HCT116 (cell line): ENCODE data around the gene GTF3C5. TPM values are rescaled to one million over a fixed set of nuclear protein-coding genes. Genes with fewer than 3 reads are reported as not detected.

Experiments
- ATAC-seq: fragments of 200-7000 bp; cut with Tn5 transposase; 2 replicates; pipeline ENCODE4 v1.9.1; 2020; ENCODE audit warnings: mild to moderate bottlenecking, moderate library complexity
- BruUV-seq: library from RNA; stranded (reverse); fragments of 400-500 nt; replicated peaks from 2 replicates; lab custom pipeline; 2021; lab: Mats Ljungman, UMichigan
- CTCF ChIA-PET: fragments of 300-600 bp; sonication (Branson Sonifier 250); formaldehyde crosslinking; loops from one replicate; lab custom pipeline; 2021; ENCODE audit warnings: antibody characterized with exemption; lab: Charles Lee
- POLR2A ChIA-PET: fragments of 300-600, 350-600 bp; sonication (Branson Sonifier 250); formaldehyde crosslinking; loops from one replicate; lab custom pipeline; 2021; ENCODE audit warnings: antibody characterized with exemption; lab: Charles Lee
- RAD21 ChIA-PET, 2 experiments: fragments of 300-600 bp; sonication (Branson Sonifier 250); formaldehyde crosslinking; loops; one replicate each; lab custom pipeline; 2023; ENCODE audit warnings: low total read pairs in 2 of 2; ENCODE audit not compliant: uncharacterized antibody in 2 of 2, unreplicated experiment in 2 of 2, low non-redundant PET in 1 of 2; lab: Charles Lee
- DNase-seq: peaks from one replicate; pipeline ENCODE4 v3.0.0-alpha.2; 2010; ENCODE audit warnings: low read depth, low spot score
- H2AFZ ChIP-seq: fragments of 200-600 bp; shearing (Covaris generic), sonication (generic); 2 replicates; pipeline ENCODE4 v1.6.1; 2017; ENCODE audit warnings: low read depth, mixed run types, mixed read lengths, antibody characterized with exemption, low read length; ENCODE audit not compliant: poor library complexity, severe bottlenecking
- H3K27ac ChIP-seq: 2 replicates; pipeline ENCODE4 v1.5.1; 2012; ENCODE audit warnings: low read depth, low read length
- H3K27me3 ChIP-seq: fragments of 200-600 bp; sonication (generic); 2 replicates; pipeline ENCODE4 v1.6.1; 2016; ENCODE audit warnings: mixed run types, low read length, mixed read lengths; ENCODE audit not compliant: insufficient read depth
- H3K36me3 ChIP-seq, 2 experiments: fragments of 200-500 bp in 1 of 2; fragments of 200-600 bp in 1 of 2; sonication (Bioruptor generic) in 1 of 2; sonication (generic) in 1 of 2; 2 replicates each; pipeline versions ENCODE4 v1.5.1 to v1.6.1; 2014 to 2016; ENCODE audit warnings: low read length in 2 of 2, inconsistent platforms in 1 of 2, mixed read lengths in 1 of 2, mixed run types in 1 of 2; ENCODE audit not compliant: insufficient read depth in 2 of 2, control insufficient read depth in 1 of 2
- H3K4me1 ChIP-seq, 2 experiments: fragments of 200-600 bp in 1 of 2; sonication (generic) in 1 of 2; 2 replicates each; pipeline versions ENCODE4 v1.5.1 to v1.6.1; 2012 to 2017; ENCODE audit warnings: low read length in 2 of 2, inconsistent platforms in 1 of 2, mild to moderate bottlenecking in 1 of 2, mixed read lengths in 1 of 2, mixed run types in 1 of 2, moderate library complexity in 1 of 2; ENCODE audit not compliant: insufficient read depth in 2 of 2, control insufficient read depth in 1 of 2
- H3K4me2 ChIP-seq: fragments of 200-600 bp; sonication (generic); 2 replicates; pipeline ENCODE4 v1.6.1; 2017; ENCODE audit warnings: mixed run types, low read length, mixed read lengths
- H3K4me3 ChIP-seq, 2 experiments: fragments of 200-600 bp in 1 of 2; sonication (generic) in 1 of 2; replicated peaks in 1 of 2; 2 replicates each; pipeline ENCODE4 v1.5.1; 2011 to 2016; ENCODE audit warnings: low read length in 2 of 2, control low read depth in 1 of 2, low read depth in 1 of 2, mild to moderate bottlenecking in 1 of 2, mixed read lengths in 1 of 2, mixed run types in 1 of 2
- H3K79me2 ChIP-seq: fragments of 200-600 bp; sonication (generic); 2 replicates; pipeline ENCODE4 v1.6.1; 2017; ENCODE audit warnings: mild to moderate bottlenecking, mixed run types, low read length, moderate library complexity, mixed read lengths; ENCODE audit not compliant: insufficient read depth
- H3K9ac ChIP-seq: fragments of 200-600 bp; sonication (generic); 2 replicates; pipeline ENCODE4 v1.6.1; 2016; ENCODE audit warnings: low read length, mixed read lengths
- H3K9me2 ChIP-seq: fragments of 200-600 bp; sonication (generic), shearing (Covaris generic); 2 replicates; pipeline ENCODE4 v1.6.1; 2017; ENCODE audit warnings: mixed run types, mild to moderate bottlenecking, moderate library complexity; ENCODE audit not compliant: insufficient read depth
- H3K9me3 ChIP-seq, 2 experiments: fragments of 200-500 bp in 1 of 2; fragments of 200-600 bp in 1 of 2; sonication (Bioruptor generic) in 1 of 2; sonication (generic) in 1 of 2; 2 replicates each; pipeline ENCODE4 v1.6.1; 2014 to 2017; ENCODE audit warnings: low read length in 2 of 2, mixed read lengths in 2 of 2, inconsistent platforms in 1 of 2, low read depth in 1 of 2, mild to moderate bottlenecking in 1 of 2, mixed run types in 1 of 2, moderate library complexity in 1 of 2; ENCODE audit not compliant: control insufficient read depth in 1 of 2, insufficient read depth in 1 of 2
- H4K20me1 ChIP-seq: fragments of 200-600 bp; sonication (generic), shearing (Covaris generic); 2 replicates; pipeline ENCODE4 v1.6.1; 2017; ENCODE audit warnings: mixed run types, mild to moderate bottlenecking, moderate library complexity; ENCODE audit not compliant: insufficient read depth
- ATF3 ChIP-seq: IDR thresholded peaks from 2 replicates; pipeline ENCODE4 v1.6.1; 2012
- CBX3 ChIP-seq: IDR thresholded peaks from 2 replicates; pipeline ENCODE4 v1.6.1; 2012; ENCODE audit warnings: low read depth
- CTCF ChIP-seq, 3 experiments: fragments of 200-600 bp in 1 of 3; sonication (generic) in 1 of 3; IDR thresholded peaks in 2 of 3; conservative IDR thresholded peaks in 1 of 3; 2 replicates each; pipeline ENCODE4 v1.5.1; 2012 to 2017; ENCODE audit warnings: low read depth in 2 of 3, low read length in 2 of 3, antibody characterized with exemption in 1 of 3, borderline replicate concordance in 1 of 3, control low read depth in 1 of 3, mild to moderate bottlenecking in 1 of 3, mixed read lengths in 1 of 3, mixed run types in 1 of 3, moderate library complexity in 1 of 3; ENCODE audit not compliant: insufficient read depth in 1 of 3
- EZH2 ChIP-seq: fragments of 200-600 bp; sonication (generic); IDR thresholded peaks from 2 replicates; pipeline ENCODE4 v1.6.1; 2017; ENCODE audit warnings: antibody characterized with exemption, mixed run types
- FOSL1 ChIP-seq: IDR thresholded peaks from 2 replicates; pipeline ENCODE4 v1.6.1; 2012; ENCODE audit warnings: low read depth
- JUND ChIP-seq: IDR thresholded peaks from 2 replicates; pipeline ENCODE4 v1.6.1; 2012
- POLR2AphosphoS5 ChIP-seq: IDR thresholded peaks from 2 replicates; pipeline ENCODE4 v1.6.1; 2011; ENCODE audit warnings: mild to moderate bottlenecking, low read depth, low read length, moderate library complexity
- RAD21 ChIP-seq: IDR thresholded peaks from 2 replicates; pipeline ENCODE4 v1.6.1; 2012; ENCODE audit warnings: low read depth, mild to moderate bottlenecking
- REST ChIP-seq: IDR thresholded peaks from 2 replicates; pipeline ENCODE4 v1.6.1; 2012; ENCODE audit warnings: low read depth
- SIN3A ChIP-seq: IDR thresholded peaks from 2 replicates; pipeline ENCODE4 v1.6.1; 2012; ENCODE audit warnings: low read depth
- SP1 ChIP-seq: IDR thresholded peaks from 2 replicates; pipeline ENCODE4 v1.6.1; 2012; ENCODE audit warnings: low read depth
- SRF ChIP-seq: IDR thresholded peaks from 2 replicates; pipeline ENCODE4 v1.6.1; 2012; ENCODE audit warnings: low read depth
- TCF7L2 ChIP-seq: IDR thresholded peaks from 2 replicates; pipeline ENCODE4 v1.7.0; 2011; ENCODE audit warnings: borderline replicate concordance, inconsistent platforms; ENCODE audit not compliant: insufficient read depth, insufficient read length; ENCODE audit errors: extremely low read depth
- ZBTB33 ChIP-seq: IDR thresholded peaks from 2 replicates; pipeline ENCODE4 v1.6.1; 2011; ENCODE audit warnings: mild to moderate bottlenecking, low read length, moderate library complexity; ENCODE audit not compliant: insufficient replicate concordance; ENCODE audit errors: extremely low read depth
- ZFX ChIP-seq: fragments of 450-650 bp; IDR thresholded peaks from 2 replicates; pipeline ENCODE4 v1.6.1; 2017
- ZNF274 ChIP-seq: fragments of 200-500 bp; sonication (Bioruptor generic); IDR thresholded peaks from 2 replicates; pipeline ENCODE4 v1.6.1; 2014; ENCODE audit warnings: mild to moderate bottlenecking, low read depth, low read length, inconsistent platforms
- intact Hi-C: fragments of 100-400 bp; cut with micrococcal nuclease; formaldehyde crosslinking; loops from 2 replicates; pipeline ENCODE4 v1.10.0; 2022
- total RNA-seq: library from RNA; stranded (reverse); gene quantifications from one replicate; pipeline ENCODE4 v1.2.1, GENCODE V29; 2021; ENCODE audit not compliant: unreplicated experiment
- TF ChIP-seq, protein P1 (sequence below): IDR thresholded peaks from 2 replicates; pipeline ENCODE4 v1.6.1; 2012

The GTF3C5 gene
- total RNA-seq, 1 experiment from 2014 or later, result 95.1 TPM

DNA sequence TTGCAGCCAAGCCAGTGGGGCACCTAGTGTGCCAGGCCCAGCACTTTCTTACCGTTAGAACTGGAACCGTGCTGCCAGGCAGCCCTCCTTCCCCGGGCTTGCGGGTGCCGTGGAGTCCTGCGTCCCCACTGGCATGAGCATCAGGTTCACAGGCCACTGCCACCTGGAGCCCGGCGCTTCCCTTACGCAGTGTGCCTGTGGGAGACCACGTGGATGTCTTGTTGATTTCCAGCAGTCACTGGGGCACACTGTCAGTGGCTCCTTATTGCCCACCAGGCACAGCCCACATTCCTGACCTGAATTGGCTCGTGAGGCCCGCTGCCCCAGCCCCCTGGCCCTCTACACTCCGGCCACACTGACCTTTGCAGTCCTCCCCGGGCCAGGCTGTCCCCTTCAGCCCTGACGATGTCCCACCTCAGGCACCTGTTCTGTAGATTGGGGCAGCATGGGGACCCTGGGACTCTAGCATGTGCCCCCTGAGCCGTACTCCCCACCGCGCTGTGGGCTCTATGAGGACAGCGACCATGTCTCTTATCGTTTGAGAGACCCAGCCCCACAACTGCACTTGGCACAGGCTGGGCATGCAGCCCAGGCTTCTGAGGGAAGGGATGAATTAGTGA is 20.6 kb downstream of the GTF3C5 start:
- Histone ChIP-seq H3K9ac (no peak overlapping the region), H3K27ac (no peak overlapping the region), H3K9me3 (no peaks in the 10 kb centered on the region), H2AFZ (no peak overlapping the region), H4K20me1 (no peaks in the 10 kb centered on the region), H3K4me2 (no peak overlapping the region), H3K4me3 (no peak overlapping the region), H3K4me1 (no peaks in the 10 kb centered on the region), H3K27me3 (no peaks in the 10 kb centered on the region), H3K36me3 (peaks cover 37 to 41% of the 10 kb centered on the region in 2 experiments; a peak in 3 of 4 replicates), H3K79me2 (no peaks in the 10 kb centered on the region; the same call in 1 of the 2 replicates), H3K9me2 (no peaks in the 10 kb centered on the region)
- ATAC-seq (no peak), DNase-seq (no peak)
- TF ChIP-seq TCF7L2 (no peak), ATF3 (no peak), ZBTB33 (no peak), ZNF274 (no peak), CBX3 (no peak), POLR2AphosphoS5 (no peak), EZH2 (no peak), SIN3A (no peak), CTCF (IDR thresholded peaks at IDR 0.05 in 2 of 3, conservative IDR thresholded peaks at IDR 0.05 in 1 of 3; ENCODE audit: borderline replicate concordance in 1 of 3, insufficient read depth in 1 of 3, low read depth in 2 of 3, low read length in 2 of 3) (no peak), JUND (no peak), SP1 (no peak), FOSL1 (no peak), ZFX (no peak), REST (no peak), RAD21 (no peak), SRF (no peak)
- TF ChIP-seq, protein P1, sequence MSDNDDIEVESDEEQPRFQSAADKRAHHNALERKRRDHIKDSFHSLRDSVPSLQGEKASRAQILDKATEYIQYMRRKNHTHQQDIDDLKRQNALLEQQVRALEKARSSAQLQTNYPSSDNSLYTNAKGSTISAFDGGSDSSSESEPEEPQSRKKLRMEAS, result no peak
- BruUV-seq, result no TSS peak
- ChIA-PET POLR2A (no interaction called here), RAD21 (no interaction called here), CTCF (no interaction called here)
- intact Hi-C loops, result no loop called here
